Measurements from ENCODE around the gene HOMER2. TPM values are rescaled to one million over a fixed set of nuclear protein-coding genes. Genes with fewer than 3 reads are reported as not detected.

The HOMER2 gene
- total RNA-seq, 1 donor from 2014 or later, result 0.20 TPM

GRCh38 chr15:82864967-82865366 lies 87.6 kb downstream of the HOMER2 start:
- no peak for DNase-seq (ENCODE audit: low read depth in 2 of 2)

DNA sequence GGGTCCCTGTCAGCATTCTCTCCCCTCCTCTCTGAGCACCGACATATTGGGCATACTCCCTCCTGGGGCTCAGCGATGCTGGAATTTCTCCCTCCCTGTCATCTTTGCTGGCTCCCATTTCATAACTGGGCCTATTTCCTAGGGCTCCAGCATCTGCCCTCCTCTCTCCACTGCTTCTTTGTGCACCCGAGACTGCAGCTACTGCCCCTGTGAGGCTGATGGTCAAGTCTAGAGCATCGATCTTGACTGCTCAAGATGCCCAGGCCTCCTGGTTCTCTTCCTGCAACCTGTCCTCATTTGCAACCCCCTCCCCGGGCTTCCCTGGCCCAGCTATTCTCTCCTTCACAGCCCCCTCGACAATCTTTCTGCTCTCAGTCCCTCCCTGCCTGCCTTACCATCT lies 89.6 kb downstream of the HOMER2 start:
- no peak for DNase-seq (ENCODE audit: low read depth in 2 of 2)

GRCh38 chr15:82858932-82859331 lies 93.6 kb downstream of the HOMER2 start:
- DNase-seq (ENCODE audit: low read depth in 2 of 2), result no peak

- no peak for DNase-seq (ENCODE audit: low read depth in 2 of 2)
Measured at GRCh38 chr15:82856397-82857170, 95.9 kb downstream of the HOMER2 start.

DNA sequence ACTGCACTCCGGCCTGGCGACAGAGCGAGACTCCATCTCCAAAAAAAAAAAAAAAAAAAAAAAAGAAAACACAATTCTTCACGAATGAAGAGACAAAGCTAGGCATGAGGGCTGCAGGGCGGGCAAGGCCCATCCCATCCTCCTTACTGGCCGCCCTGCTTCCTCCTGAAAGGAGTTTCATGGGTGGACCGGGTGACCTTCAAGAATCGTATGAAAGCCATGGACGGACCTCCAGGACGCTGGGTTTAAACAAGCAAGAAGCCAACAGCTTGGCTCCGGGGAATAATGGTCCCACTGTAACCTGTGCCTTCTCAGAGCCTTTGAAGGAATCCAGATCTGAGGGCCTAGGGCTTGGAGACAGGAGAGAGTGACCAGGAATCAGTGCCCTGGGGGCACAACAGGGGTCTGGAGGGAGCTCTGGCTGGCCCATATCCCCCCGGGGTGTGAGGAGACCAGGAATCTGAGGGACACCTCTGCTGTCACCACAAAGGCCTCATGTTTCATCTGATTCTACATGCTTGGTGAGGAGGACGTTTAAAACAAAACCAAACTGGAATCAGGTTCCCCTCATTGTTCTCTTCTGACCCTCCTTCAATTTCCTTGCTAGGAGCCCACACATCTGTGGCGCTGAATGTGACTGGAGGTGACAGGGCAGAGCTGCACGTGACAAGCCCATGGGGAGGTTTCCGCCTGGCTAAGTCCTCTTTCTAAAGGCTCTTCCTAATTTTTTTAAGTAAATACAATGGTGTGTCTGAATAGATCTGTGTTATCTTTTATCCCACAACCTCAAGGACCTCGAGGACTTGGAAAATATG lies 97.0 kb downstream of the HOMER2 start:
- no peak for DNase-seq (ENCODE audit: low read depth in 2 of 2)

- DNase-seq (ENCODE audit: low read depth in 2 of 2), result no peak
Measured at GRCh38 chr15:82854554-82854953, 98.0 kb downstream of the HOMER2 start.

- no peak for DNase-seq (ENCODE audit: low read depth in 2 of 2)
Measured at GRCh38 chr15:82852941-82853561, 99.5 kb downstream of the HOMER2 start.

GRCh38 chr15:82851981-82852511 lies 100.5 kb downstream of the HOMER2 start:
- DNase-seq (ENCODE audit: low read depth in 2 of 2), result peak in 1 of 2 donors; percentile 71

DNA sequence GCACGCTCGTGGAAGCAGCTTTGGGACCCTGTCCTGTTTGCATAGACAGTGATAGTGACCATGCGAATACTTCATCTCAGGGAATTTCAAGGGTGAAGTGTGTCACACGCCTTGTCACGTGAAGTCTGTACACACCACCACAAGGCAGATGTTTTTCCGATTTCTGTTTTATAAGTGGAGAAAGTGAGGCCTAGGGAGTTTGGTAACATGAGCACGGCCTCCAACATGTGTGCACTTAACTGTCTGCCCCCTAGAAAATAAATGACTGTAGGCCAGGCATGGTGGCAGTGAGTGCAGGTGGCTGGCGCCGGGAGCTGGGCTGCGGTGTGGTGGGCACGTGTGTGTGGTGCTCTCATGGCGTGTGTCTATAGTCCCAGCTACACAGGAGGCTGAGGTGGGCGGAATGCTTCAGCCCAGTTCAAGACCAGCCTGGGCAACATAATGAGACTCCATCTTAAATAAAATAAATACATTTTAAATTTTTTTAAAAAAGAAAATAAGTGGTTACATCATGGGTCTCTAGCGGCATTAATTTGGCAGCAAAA lies 101.1 kb downstream of the HOMER2 start:
- DNase-seq (ENCODE audit: low read depth in 2 of 2), result no peak

DNA sequence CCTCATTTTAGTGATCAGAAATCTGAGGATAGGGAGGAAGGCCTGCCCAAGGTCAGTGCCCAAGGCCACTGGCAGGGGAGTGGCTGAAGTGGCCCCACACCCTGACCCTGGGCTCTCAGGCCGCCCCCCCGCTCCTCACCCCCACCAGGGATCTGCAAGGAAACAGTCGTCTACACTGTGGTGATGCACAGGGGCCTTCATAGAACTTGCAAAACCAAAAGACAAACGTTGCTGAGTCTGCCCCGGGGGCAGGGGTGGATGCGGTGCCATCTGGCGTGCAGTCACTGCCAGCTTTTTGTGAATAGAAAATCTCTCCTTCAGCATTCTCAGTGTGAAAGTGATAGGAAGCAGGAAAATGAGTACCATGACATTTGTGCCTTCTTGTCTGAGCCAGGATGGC lies 101.8 kb downstream of the HOMER2 start:
- DNase-seq (ENCODE audit: low read depth in 2 of 2), result no peak

- DNase-seq (ENCODE audit: low read depth in 2 of 2), result peak; percentile 44 to 86
Measured at GRCh38 chr15:82849556-82850512, 102.7 kb downstream of the HOMER2 start.

GRCh38 chr15:82848241-82848993 lies 104.1 kb downstream of the HOMER2 start:
- DNase-seq (ENCODE audit: low read depth in 2 of 2), result no peak

DNA sequence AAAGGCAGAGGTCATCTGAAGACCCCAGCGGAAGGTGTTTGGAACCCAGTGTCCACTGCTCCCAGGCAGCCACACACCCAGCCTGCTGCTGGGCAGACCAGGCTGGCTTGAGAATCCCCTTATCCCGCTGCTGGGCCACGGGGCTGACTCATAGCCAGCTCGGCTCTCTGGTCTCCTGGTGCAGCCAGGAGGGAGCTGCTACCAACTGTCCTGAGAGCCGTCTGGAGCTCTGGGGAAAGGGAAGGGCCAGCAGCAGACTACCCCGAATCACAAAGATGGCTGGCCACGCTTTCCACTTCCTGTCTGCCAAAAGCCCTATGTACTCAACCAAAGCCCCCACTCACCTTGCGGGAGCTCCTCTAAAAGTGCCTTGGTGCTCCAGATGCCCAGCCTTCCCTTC lies 104.8 kb downstream of the HOMER2 start:
- DNase-seq (ENCODE audit: low read depth in 2 of 2), result no peak

DNA sequence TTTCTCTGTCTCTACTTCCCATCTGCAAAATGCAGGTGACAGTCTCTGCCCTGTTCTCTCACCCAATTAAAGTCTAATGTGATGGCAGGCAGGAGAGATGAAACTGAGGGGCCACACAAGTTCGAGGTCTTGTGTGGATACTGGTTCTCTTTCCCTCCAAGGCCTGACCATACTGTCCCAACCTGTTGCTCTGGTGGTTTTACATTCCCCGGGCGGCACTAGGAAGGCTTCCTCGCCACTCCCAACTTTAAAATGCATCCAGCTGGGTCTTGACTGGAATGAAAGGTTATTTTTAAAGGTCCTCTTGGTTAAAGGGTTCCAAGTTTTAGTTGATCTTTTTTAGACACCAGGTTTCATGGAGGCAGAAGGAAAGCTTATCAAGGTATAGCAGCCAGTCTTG lies 105.9 kb downstream of the HOMER2 start:
- no peak for DNase-seq (ENCODE audit: low read depth in 2 of 2)

DNA sequence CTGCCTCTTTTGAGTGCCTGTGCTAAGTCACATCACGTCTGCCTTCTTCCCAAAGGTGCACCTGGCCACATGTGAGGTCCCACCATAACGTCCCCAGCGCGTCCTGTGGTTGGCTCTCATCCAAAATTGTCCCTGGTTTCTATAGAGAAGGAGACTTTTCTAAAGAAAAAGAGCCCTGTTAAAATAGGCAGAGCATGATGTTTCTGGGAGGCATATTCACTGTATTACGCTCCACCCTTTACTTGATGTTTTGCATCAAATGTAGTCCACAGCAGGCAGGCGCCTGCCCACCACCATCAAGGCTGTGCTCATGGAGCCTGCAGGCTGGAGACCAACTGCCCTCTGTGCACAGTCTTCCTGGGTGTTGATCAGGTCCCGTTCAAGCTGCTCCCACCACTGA lies 106.8 kb downstream of the HOMER2 start:
- no peak for DNase-seq (ENCODE audit: low read depth in 2 of 2)

- no peak for DNase-seq (ENCODE audit: low read depth in 2 of 2)
Measured at GRCh38 chr15:82843566-82843965, 109.0 kb downstream of the HOMER2 start.

DNA sequence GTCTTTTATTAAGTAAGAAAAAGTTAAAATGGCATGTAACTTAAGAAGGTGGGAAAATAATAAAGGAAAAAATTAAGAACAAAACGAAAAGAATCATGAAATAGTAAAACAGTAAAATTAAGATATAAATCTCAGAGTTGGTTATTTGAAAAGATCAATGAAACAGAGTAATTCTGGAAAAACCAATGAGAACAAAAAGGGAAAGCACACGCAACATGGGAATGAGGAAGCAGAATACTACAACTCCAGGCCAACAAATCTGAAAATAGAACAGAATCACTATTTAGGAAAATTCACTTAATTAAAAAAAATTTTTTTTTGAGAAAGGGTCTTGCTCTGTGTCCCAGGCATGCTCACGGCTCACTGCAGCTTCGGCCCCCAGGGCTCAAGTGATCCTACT lies 112.4 kb downstream of the HOMER2 start:
- DNase-seq (ENCODE audit: low read depth in 2 of 2), result no peak

DNA sequence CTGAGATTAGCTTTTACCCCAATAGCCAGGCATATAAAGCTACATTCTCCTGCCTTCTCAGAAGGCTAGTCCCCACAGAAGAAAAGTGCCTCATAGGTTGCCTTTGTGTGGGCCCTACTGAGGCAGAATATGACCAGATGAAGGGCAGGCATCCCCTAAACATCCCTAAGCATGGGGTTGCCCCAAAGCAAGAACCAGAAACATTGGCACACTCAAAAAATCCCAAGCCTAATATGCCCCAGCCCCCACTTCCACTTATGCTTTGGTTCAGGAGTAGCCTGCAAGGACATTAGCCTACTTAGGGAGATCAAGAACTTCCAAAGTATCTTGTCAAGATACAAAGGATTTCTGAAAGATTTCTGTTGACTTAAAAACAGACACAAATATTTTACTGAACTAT lies 113.4 kb downstream of the HOMER2 start:
- DNase-seq (ENCODE audit: low read depth in 2 of 2), result no peak

DNA sequence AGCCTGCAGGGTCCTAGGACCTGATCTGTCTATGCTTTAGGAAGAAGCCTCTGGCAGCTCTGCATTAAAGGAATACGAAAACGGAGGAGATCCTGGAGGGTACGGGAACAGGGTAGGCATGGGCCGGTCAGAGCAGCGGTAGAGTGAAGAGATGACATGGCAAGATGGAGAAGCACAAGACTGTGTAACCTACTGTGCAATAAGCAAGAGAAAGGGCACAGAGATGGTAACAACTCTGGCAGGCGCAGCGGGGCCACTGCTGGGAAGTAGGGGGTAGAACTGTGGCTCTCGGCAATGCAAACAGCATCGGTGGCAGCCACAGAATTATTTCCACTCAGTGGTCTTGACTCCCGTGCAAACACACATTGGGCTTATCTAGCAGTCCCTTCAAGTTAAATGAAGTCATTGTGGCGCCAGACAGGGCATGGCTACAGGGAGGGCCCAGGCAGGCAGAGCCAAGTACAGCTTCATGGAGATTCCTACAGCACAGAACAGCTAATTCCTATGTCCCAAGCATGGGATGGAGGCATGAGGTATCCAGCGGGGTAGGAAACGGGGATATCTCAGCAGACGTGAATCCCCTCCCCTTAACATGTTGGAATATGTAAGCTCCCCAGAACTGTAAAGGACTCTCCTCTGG lies 114.3 kb downstream of the HOMER2 start:
- DNase-seq (ENCODE audit: low read depth in 2 of 2), result no peak

Measured in lung microvascular endothelial cell (primary cell).